Activated T-cell treated with anti-CD3 and anti-CD28 coated beads, Interleukin-2, amount 50 U/mL, for 24 hours (primary cell): Measurements from ENCODE around the gene AFMID.

ENCODE experiments used
- DNase-seq: peaks from one replicate; pipeline ENCODE4 v3.0.0-alpha.2; 2020
- H3K27ac Mint-ChIP-seq: 2 replicates; pipeline ENCODE4 v1.8.0; 2020; ENCODE audit warnings: mild to moderate bottlenecking, mixed read lengths
- H3K27me3 Mint-ChIP-seq: 2 replicates; pipeline ENCODE4 v1.8.0; 2020; ENCODE audit warnings: mixed read lengths
- H3K36me3 Mint-ChIP-seq: 2 replicates; pipeline ENCODE4 v1.8.0; 2020; ENCODE audit warnings: low read depth, mixed read lengths
- H3K4me1 Mint-ChIP-seq: 2 replicates; pipeline ENCODE4 v1.8.0; 2020; ENCODE audit warnings: low read depth, mixed read lengths
- H3K4me3 Mint-ChIP-seq: 2 replicates; pipeline ENCODE4 v1.8.0; 2020; ENCODE audit warnings: mild to moderate bottlenecking, moderate library complexity, mixed read lengths
- H3K9me3 Mint-ChIP-seq: 2 replicates; pipeline ENCODE4 v1.8.0; 2020; ENCODE audit warnings: mixed read lengths

The AFMID gene

DNA sequence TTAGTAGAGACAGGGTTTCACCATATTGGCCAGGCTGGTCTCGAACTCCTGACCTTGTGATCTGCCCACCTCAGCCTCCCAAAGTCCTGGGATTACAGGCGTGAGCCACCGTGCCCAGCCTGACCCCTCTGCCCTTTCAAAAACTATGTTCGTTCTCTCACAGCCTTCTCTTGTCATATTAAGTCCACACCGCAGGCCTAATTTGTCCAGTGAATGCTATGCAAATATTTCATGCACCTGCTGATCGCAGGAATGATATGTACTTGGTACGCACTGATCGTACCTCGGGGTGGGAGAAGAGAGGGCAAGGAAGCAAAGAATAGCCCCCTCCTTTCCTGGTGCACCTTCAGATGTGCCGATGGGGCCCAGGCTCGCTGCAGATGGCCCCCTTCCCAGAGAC lies 23.9 kb downstream of the AFMID start:
- no peak for DNase-seq
- no peak overlapping the region for H3K27ac Mint-ChIP-seq
- H3K9me3 Mint-ChIP-seq = no peaks in the 10 kb centered on the region
- H3K4me3 Mint-ChIP-seq = no peak overlapping the region
- H3K27me3 Mint-ChIP-seq = no peaks in the 10 kb centered on the region
- peaks cover 11% of the 10 kb centered on the region for H3K4me1 Mint-ChIP-seq
- peaks cover 19% of the 10 kb centered on the region for H3K36me3 Mint-ChIP-seq

DNA sequence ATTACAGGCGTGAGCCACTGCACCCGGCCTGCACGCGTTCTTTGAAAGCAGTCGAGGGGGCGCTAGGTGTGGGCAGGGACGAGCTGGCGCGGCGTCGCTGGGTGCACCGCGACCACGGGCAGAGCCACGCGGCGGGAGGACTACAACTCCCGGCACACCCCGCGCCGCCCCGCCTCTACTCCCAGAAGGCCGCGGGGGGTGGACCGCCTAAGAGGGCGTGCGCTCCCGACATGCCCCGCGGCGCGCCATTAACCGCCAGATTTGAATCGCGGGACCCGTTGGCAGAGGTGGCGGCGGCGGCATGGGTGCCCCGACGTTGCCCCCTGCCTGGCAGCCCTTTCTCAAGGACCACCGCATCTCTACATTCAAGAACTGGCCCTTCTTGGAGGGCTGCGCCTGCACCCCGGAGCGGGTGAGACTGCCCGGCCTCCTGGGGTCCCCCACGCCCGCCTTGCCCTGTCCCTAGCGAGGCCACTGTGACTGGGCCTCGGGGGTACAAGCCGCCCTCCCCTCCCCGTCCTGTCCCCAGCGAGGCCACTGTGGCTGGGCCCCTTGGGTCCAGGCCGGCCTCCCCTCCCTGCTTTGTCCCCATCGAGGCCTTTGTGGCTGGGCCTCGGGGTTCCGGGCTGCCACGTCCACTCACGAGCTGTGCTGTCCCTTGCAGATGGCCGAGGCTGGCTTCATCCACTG lies 27.0 kb downstream of the AFMID start, which contains the start of gene BIRC5:
Gene BIRC5, plus strand, starts transcription at position 238 of the 690 bp plus-strand sequence. Its CDS starts 64 bp downstream, at position 302.
- DNase-seq = peak; percentile 94
- Mint-ChIP-seq H3K4me1 (peaks cover 12% of the 10 kb centered on the region), H3K27me3 (no peaks in the 10 kb centered on the region), H3K9me3 (no peaks in the 10 kb centered on the region), H3K36me3 (peaks cover 33% of the 10 kb centered on the region), H3K4me3 (peak within 1 kb of the TSS; percentile 95), H3K27ac (peak within 1 kb of the TSS; percentile 90)

- Mint-ChIP-seq H3K27me3 (no peaks in the 10 kb centered on the region), H3K4me3 (peak overlapping the region; percentile 95), H3K36me3 (peaks cover 38% of the 10 kb centered on the region), H3K27ac (peak overlapping the region; percentile 90), H3K9me3 (no peaks in the 10 kb centered on the region), H3K4me1 (peaks cover 12% of the 10 kb centered on the region)
- DNase-seq = no peak
Observed at GRCh38 chr17:78214706-78215061, 27.5 kb downstream of the AFMID start.

- H3K9me3 Mint-ChIP-seq = no peaks in the 10 kb centered on the region
- H3K27ac Mint-ChIP-seq = no peak overlapping the region
- no peak for DNase-seq
- H3K27me3 Mint-ChIP-seq = no peaks in the 10 kb centered on the region
- H3K4me1 Mint-ChIP-seq = peaks cover 9% of the 10 kb centered on the region
- H3K36me3 Mint-ChIP-seq = peaks cover 75% of the 10 kb centered on the region
- H3K4me3 Mint-ChIP-seq = no peak overlapping the region
Observed at GRCh38 chr17:78219396-78220150, 32.4 kb downstream of the AFMID start.

DNA sequence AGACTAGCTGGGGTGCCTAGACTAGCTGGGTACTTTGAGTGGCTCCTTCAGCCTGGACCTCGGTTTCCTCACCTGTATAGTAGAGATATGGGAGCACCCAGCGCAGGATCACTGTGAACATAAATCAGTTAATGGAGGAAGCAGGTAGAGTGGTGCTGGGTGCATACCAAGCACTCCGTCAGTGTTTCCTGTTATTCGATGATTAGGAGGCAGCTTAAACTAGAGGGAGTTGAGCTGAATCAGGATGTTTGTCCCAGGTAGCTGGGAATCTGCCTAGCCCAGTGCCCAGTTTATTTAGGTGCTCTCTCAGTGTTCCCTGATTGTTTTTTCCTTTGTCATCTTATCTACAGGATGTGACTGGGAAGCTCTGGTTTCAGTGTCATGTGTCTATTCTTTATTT lies 35.9 kb downstream of the AFMID start:
- Mint-ChIP-seq H3K4me3 (no peak overlapping the region), H3K27me3 (peaks cover 5% of the 10 kb centered on the region), H3K4me1 (peaks cover 8% of the 10 kb centered on the region), H3K36me3 (peaks cover 62% of the 10 kb centered on the region), H3K9me3 (no peaks in the 10 kb centered on the region), H3K27ac (no peak overlapping the region)
- no peak for DNase-seq

DNA sequence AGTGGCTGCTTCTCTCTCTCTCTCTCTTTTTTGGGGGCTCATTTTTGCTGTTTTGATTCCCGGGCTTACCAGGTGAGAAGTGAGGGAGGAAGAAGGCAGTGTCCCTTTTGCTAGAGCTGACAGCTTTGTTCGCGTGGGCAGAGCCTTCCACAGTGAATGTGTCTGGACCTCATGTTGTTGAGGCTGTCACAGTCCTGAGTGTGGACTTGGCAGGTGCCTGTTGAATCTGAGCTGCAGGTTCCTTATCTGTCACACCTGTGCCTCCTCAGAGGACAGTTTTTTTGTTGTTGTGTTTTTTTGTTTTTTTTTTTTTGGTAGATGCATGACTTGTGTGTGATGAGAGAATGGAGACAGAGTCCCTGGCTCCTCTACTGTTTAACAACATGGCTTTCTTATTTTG lies 36.6 kb downstream of the AFMID start:
- no peak for DNase-seq
- Mint-ChIP-seq H3K27ac (peak overlapping the region; percentile 41), H3K4me1 (peaks cover 8% of the 10 kb centered on the region), H3K9me3 (no peaks in the 10 kb centered on the region), H3K4me3 (no peak overlapping the region), H3K27me3 (peaks cover 12% of the 10 kb centered on the region), H3K36me3 (peaks cover 59% of the 10 kb centered on the region)

- no peak for DNase-seq
- Mint-ChIP-seq H3K27me3 (peaks cover 12% of the 10 kb centered on the region), H3K4me1 (peaks cover 8% of the 10 kb centered on the region), H3K4me3 (no peak overlapping the region), H3K9me3 (no peaks in the 10 kb centered on the region), H3K36me3 (peaks cover 52% of the 10 kb centered on the region), H3K27ac (no peak overlapping the region)
Observed at GRCh38 chr17:78224231-78225087, 37.3 kb downstream of the AFMID start.

DNA sequence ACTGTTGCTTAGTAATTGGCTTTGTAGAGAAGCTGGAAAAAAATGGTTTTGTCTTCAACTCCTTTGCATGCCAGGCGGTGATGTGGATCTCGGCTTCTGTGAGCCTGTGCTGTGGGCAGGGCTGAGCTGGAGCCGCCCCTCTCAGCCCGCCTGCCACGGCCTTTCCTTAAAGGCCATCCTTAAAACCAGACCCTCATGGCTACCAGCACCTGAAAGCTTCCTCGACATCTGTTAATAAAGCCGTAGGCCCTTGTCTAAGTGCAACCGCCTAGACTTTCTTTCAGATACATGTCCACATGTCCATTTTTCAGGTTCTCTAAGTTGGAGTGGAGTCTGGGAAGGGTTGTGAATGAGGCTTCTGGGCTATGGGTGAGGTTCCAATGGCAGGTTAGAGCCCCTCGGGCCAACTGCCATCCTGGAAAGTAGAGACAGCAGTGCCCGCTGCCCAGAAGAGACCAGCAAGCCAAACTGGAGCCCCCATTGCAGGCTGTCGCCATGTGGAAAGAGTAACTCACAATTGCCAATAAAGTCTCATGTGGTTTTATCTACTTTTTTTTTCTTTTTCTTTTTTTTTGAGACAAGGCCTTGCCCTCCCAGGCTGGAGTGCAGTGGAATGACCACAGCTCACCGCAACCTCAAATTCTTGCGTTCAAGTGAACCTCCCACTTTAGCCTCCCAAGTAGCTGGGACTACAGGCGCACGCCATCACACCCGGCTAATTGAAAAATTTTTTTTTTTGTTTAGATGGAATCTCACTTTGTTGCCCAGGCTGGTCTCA lies 38.1 kb downstream of the AFMID start:
- Mint-ChIP-seq H3K9me3 (no peaks in the 10 kb centered on the region), H3K36me3 (peaks cover 46% of the 10 kb centered on the region), H3K27ac (no peak overlapping the region), H3K4me3 (no peak overlapping the region), H3K27me3 (peaks cover 13% of the 10 kb centered on the region), H3K4me1 (peaks cover 8% of the 10 kb centered on the region)
- no peak for DNase-seq

- Mint-ChIP-seq H3K27me3 (peaks cover 22% of the 10 kb centered on the region), H3K4me1 (peaks cover 11% of the 10 kb centered on the region), H3K9me3 (no peaks in the 10 kb centered on the region), H3K27ac (no peak overlapping the region), H3K4me3 (no peak overlapping the region), H3K36me3 (peaks cover 40% of the 10 kb centered on the region)
- no peak for DNase-seq
Observed at GRCh38 chr17:78226055-78226758, 39.0 kb downstream of the AFMID start.

GRCh38 chr17:78226759-78227454 lies 39.7 kb downstream of the AFMID start:
- no peak overlapping the region for H3K27ac Mint-ChIP-seq
- peaks cover 11% of the 10 kb centered on the region for H3K4me1 Mint-ChIP-seq
- no peak overlapping the region for H3K4me3 Mint-ChIP-seq

GRCh38 chr17:78227455-78227916 lies 40.3 kb downstream of the AFMID start:
- Mint-ChIP-seq H3K36me3 (peaks cover 33% of the 10 kb centered on the region), H3K4me3 (no peak overlapping the region), H3K9me3 (no peaks in the 10 kb centered on the region), H3K27me3 (peaks cover 32% of the 10 kb centered on the region), H3K27ac (no peak overlapping the region), H3K4me1 (peaks cover 16% of the 10 kb centered on the region)
- no peak for DNase-seq

More at GRCh38 chr17:78226759-78227454, 39.7 kb downstream of the AFMID start:
- Mint-ChIP-seq H3K9me3 (no peaks in the 10 kb centered on the region), H3K36me3 (peaks cover 34% of the 10 kb centered on the region), H3K27me3 (peaks cover 26% of the 10 kb centered on the region)
- DNase-seq = no peak

DNA sequence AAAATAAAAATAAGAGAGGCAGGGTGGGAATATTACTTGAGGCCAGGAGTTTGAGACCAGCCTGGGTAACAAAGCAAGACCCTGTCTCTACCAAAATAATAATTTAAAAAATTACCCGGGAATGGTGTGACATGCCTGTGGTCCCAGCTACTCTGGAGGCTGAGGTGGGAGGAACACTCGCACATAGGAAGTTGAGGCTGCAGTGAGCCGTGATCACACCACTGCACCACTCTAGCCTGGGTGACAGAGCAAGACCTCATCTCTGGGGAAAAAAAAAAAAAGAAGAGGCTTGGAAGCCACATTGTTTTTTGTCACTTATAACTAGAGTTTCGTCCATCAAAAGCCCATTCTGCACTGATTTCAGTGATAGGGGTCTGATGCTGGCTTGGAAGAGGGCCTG lies 41.0 kb downstream of the AFMID start:
- Mint-ChIP-seq H3K4me3 (no peak overlapping the region), H3K27ac (no peak overlapping the region), H3K9me3 (no peaks in the 10 kb centered on the region), H3K36me3 (peaks cover 26% of the 10 kb centered on the region), H3K4me1 (peaks cover 21% of the 10 kb centered on the region), H3K27me3 (peaks cover 38% of the 10 kb centered on the region)
- DNase-seq = no peak
